ENCODE measurements around the gene ZBTB21. TPM values are rescaled to one million over a fixed set of nuclear protein-coding genes. Genes with fewer than 3 reads are reported as not detected.

The ZBTB21 gene
- total and polyA plus RNA-seq, 5 experiments from 2014 or later = 4.2 to 33.3 (median 6.3) TPM

DNA sequence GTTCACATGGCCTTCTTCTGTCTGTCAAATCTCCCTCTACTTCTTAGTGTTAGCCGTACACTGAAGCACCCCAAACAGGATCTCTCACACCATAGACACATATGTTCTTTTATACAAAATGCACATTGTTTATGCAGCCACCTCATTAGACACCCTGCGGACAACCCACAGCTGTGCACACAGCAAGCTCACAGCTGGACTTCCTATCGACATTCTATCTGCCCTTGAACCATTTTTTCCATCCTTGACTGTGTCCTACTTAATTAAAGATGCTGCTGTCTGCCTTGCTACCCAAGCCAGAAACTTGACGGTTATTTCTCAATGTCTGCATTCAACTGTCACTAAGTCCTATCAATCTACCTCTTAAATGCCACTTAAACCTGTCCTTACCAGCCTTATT, 3.2 kb upstream of the ZBTB21 start:
- Mint-ChIP-seq H3K27me3 (peaks cover 0 to 4% (median 0%) of the 10 kb centered on the region in 5 donors), H3K36me3 (no peaks in the 10 kb centered on the region), H3K4me3 (peak overlapping the region in 3 of 10 donors; percentile 9 to 72 (median 26)), H3K9me3 (peaks cover 0 to 4% (median 0%) of the 10 kb centered on the region in 9 donors), H3K4me1 (peaks cover 13 to 20% (median 16%) of the 10 kb centered on the region in 4 donors), H3K27ac (peak overlapping the region in 6 of 10 donors; percentile 0 to 94 (median 36))
- POLR2A ChIA-PET = interaction anchor here (0.6 to 8.0 kb wide), 3 partner anchors 49 to 114 kb away, joined by 3 to 209 read pairs (median 4); no protein-coding TSS in a partner anchor
- DNase-seq (no peak), ATAC-seq (no peak)

DNA sequence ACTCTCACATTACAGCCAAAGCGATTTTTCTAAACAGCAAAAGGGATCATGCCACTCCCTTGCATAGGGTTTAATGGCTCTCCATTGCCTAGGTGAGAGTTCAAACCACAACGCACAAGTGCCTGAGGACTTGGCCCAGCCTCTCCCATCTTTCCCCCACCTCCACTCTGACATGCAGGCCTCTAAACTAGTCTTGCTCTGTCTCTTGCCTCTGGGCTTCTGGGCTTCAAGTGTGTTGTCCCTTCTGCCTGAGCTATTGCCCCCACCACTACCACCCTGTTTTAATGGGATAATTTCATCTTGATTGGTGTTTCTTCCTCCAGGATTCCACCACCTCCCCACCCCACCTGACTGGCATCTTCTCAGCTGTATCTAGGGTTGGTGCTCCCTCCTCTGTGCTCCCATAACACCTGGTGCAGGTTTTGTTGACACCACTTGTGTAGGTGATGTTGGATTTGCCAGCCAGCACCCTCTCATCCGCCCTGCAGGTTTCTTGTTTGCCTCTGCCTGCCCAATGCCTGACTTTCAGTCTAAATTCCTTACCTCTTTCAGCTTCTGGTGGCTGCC, 2.7 kb upstream of the ZBTB21 start:
- no peak for DNase-seq
- no peak for ATAC-seq
- H3K9me3 Mint-ChIP-seq = peaks cover 0 to 4% (median 0%) of the 10 kb centered on the region in 9 donors
- H3K36me3 Mint-ChIP-seq = peaks cover 0 to under 1% (median 0%) of the 10 kb centered on the region in 3 donors
- peak overlapping the region in 9 of 10 donors; percentile 0 to 97 (median 74) for H3K27ac Mint-ChIP-seq
- peaks cover 0 to 4% (median 0%) of the 10 kb centered on the region in 5 donors for H3K27me3 Mint-ChIP-seq
- peak overlapping the region in 9 of 10 donors; percentile 19 to 81 (median 44) for H3K4me3 Mint-ChIP-seq
- peaks cover 16 to 22% (median 19%) of the 10 kb centered on the region in 4 donors for H3K4me1 Mint-ChIP-seq
- POLR2A ChIA-PET = interaction anchor here (1.1 to 8.0 kb wide), 2 partner anchors 49 to 87 kb away, joined by 4 to 209 read pairs; no protein-coding TSS in a partner anchor

DNA sequence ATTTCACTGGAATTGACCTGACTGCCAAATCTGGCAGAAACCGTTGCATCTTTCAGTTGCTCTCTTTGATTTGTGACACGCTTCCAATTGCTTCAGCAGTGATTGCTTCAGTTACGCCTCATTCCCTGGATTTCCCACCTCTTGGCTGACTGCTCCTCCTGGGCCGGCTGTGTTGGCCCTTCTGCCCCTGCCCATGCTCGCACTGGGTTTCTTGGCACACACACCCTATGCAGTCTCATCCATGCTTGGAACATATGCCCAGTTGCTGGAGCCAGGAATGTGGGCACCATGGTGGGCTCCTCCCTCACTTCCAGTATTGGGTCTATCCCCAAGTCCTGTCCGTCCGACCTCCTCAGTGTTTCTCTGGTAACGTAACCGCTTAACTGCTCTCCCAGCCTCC, 2.2 kb upstream of the ZBTB21 start:
- peaks cover 0 to 4% (median 0%) of the 10 kb centered on the region in 5 donors for H3K27me3 Mint-ChIP-seq

DNA sequence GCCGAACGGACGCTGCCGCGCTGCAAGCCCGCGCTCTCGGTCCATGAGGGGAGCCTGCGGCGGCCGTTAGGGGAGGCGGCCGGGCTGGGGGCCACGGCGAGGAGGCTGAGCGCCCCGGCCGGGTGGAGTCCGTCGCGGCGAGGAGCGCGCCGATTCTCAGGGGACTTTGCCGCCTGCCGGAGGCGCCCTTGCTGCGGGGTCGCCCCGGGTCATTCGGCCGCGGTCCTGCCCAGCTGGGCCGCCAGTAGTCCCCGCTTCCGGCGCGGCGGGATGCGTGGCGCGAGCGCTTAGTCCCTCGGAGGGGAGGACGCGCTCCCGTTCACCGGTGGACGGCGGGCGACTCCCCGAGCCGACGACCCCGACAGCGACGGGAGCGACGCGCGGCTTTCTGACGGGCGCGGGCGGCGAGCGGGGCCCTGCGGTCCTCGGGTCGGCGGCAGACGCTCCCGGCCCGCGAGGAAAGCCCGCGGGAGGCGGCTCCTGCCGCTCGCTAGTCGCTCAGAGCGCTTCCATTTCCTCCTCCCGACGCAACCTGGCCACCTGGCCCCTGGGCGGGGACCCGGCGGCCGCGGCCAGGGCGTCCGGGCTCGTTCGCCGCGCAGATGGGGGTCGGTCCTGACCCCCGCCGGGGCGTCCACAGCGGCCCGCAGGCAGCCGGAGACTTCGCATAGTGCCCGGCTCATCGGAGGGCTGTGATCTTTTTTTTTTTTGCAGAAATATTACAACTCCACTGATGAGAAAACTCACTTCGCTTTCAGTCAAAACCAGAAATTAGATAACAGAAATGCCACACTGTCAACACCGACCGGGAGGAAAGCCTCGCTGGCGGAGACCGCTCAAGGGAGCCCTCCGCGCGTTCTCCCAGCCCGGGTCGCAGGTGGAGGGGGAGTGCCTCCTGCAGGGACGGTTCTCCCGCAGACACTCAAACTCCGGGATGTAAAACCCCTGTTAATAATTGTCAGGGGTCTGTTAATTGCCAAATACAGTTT, 641 bp upstream of the ZBTB21 start:
- DNase-seq = peak; percentile 5 to 68 (median 28)
- peaks cover 0 to 4% (median 0%) of the 10 kb centered on the region in 5 donors for H3K27me3 Mint-ChIP-seq
- H3K9me3 Mint-ChIP-seq = peaks cover 0 to 4% (median 0%) of the 10 kb centered on the region in 9 donors
- peak overlapping the region; percentile 92 to 100 (median 94) for H3K27ac Mint-ChIP-seq
- peaks cover 25 to 35% (median 32%) of the 10 kb centered on the region in 4 donors for H3K4me1 Mint-ChIP-seq
- peak overlapping the region; percentile 81 to 99 (median 92) for H3K4me3 Mint-ChIP-seq
- POLR2A ChIA-PET = interaction anchor here (0.6 to 8.0 kb wide), 15 partner anchors 8 to 392 kb away, joined by 3 to 209 read pairs (median 4); no protein-coding TSS in a partner anchor
- ATAC-seq = peak; percentile 13 to 31
- peaks cover 0 to 12% (median 0%) of the 10 kb centered on the region in 3 donors for H3K36me3 Mint-ChIP-seq

More for the DNA sequence above, 2.2 kb upstream of the ZBTB21 start:
- DNase-seq = no peak
- Mint-ChIP-seq H3K27ac (peak overlapping the region in 9 of 10 donors; percentile 8 to 97 (median 74)), H3K4me3 (peak overlapping the region in 9 of 10 donors; percentile 8 to 93 (median 74)), H3K36me3 (peaks cover 0 to 5% (median 0%) of the 10 kb centered on the region in 3 donors), H3K4me1 (peaks cover 20 to 27% (median 24%) of the 10 kb centered on the region in 4 donors), H3K9me3 (peaks cover 0 to 4% (median 0%) of the 10 kb centered on the region in 9 donors)
- POLR2A ChIA-PET = interaction anchor here (0.9 to 8.0 kb wide), 3 partner anchors 50 to 86 kb away, joined by 4 to 209 read pairs (median 4); no protein-coding TSS in a partner anchor
- no peak for ATAC-seq

DNA sequence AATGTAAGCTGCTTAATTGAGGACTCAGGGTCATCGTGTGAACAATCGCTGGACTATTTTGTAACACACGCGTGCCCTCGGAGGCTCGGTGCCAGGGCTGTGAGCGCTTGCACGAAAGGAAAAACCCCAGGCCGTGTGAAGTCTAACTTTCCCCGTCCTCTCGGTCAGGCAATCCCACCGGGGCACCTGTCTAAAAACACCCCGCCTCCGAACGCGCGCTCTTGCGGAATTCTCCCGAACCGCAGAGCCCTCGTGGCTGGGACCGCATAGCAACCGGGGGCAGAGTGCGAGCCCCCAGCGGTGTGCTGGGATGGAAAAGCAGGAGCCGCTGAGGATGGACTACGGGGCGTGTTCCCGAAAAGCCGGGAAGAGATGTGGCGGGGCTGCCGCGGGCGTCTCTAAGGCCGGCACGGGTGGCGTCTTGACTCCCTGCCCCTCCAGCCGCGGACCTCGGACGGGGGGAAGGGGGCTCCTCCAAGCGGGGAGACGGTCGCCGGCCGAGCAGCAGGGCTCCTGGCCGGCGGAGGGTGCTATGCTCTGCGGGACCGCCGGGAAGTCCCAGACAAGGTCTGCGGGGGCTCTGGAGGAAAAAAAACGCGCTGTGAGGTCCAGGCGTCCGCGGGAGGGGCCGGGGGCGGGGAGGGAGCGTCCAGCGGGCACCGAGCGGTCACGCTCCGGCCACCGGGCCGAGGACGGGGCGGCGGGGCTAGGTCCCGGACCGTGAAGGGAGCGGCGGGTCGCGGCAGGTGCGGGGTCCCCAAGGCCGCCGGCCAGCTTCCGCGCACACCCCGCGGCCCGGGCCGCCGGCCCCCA, 936 bp downstream of the ZBTB21 start:
- Mint-ChIP-seq H3K36me3 (peaks cover 0 to 12% (median 0%) of the 10 kb centered on the region in 3 donors), H3K27ac (peak overlapping the region; percentile 75 to 100 (median 92))
- ATAC-seq = peak; percentile 12 to 31

DNA sequence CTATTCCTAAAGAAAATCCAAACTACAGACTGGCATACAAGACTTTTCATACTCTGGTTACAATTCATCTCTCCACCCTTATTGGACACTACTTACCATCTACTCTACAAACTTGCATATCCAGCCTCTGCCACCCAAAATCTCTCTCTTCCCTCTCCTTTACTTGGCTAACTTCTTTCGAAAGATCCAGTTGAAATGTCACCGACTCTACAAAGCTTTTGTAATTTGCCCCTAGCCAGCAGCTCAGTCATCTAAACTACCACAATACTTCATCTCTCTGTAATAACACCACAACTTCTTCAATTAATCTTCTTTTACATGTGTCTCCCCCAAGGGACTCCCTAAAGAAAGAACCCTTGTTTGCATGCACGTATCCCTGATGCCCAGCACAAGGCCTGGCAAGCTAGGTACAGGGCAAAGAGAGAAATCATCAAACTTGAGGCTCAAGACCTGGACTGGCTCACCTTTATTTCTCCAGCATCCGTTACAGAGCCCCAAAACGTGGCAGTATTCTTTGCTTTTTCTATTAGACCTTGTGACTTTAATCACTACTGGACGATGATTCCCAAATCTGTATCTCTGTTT, 2.7 kb downstream of the ZBTB21 start:
- POLR2A ChIA-PET = interaction anchor here (2.1 to 8.0 kb wide), 2 partner anchors 55 to 100 kb away, joined by 5 to 209 read pairs; no protein-coding TSS in a partner anchor
- peak overlapping the region in 3 of 10 donors; percentile 2 to 7 (median 3) for H3K27ac Mint-ChIP-seq
- peaks cover 0 to 19% (median 0%) of the 10 kb centered on the region in 3 donors for H3K36me3 Mint-ChIP-seq
- peaks cover 29 to 45% (median 44%) of the 10 kb centered on the region in 4 donors for H3K4me1 Mint-ChIP-seq
- ATAC-seq (no peak), DNase-seq (no peak)
- H3K4me3 Mint-ChIP-seq = peak overlapping the region in 5 of 10 donors; percentile 8 to 55 (median 11)
- peaks cover 0 to 4% (median 0%) of the 10 kb centered on the region in 5 donors for H3K27me3 Mint-ChIP-seq
- H3K9me3 Mint-ChIP-seq = peaks cover 0 to 1% (median 0%) of the 10 kb centered on the region in 9 donors

More for the DNA sequence above, 936 bp downstream of the ZBTB21 start:
- Mint-ChIP-seq H3K27me3 (peaks cover 0 to 4% (median 0%) of the 10 kb centered on the region in 5 donors), H3K4me1 (peaks cover 30 to 48% (median 41%) of the 10 kb centered on the region in 4 donors), H3K4me3 (peak overlapping the region; percentile 81 to 99 (median 86)), H3K9me3 (peaks cover 0 to 1% (median 0%) of the 10 kb centered on the region in 9 donors)
- peak in 9 of 10 donors; percentile 27 to 79 (median 37) for DNase-seq
- POLR2A ChIA-PET = interaction anchor here (0.6 to 8.0 kb wide), 16 partner anchors 43 to 883 kb away, joined by 3 to 209 read pairs (median 4); partner anchors contain the start of gene NDUFV3

DNA sequence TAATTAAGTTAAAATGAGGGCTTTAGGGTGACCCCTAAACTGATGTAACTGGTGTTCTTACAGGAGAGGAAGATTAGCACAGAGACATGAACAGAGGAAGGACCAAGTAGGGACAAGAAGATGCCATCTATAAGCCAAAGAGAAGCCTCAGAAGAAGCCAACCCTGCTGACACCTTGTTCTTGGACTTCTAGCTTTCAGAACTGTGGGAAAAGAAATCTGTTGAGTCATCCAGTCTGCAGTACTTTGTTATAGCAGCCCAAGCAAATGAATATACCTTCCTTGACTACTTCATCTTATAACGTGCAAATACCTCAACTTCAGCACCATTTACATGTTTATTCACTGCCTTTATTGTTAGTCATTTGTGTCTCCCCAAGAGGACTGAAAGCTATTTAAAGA, 3.4 kb downstream of the ZBTB21 start:
- Mint-ChIP-seq H3K36me3 (peaks cover 0 to 25% (median 4%) of the 10 kb centered on the region in 3 donors), H3K9me3 (peaks cover 0 to 1% (median 0%) of the 10 kb centered on the region in 9 donors), H3K27me3 (peaks cover 0 to 4% (median 0%) of the 10 kb centered on the region in 5 donors), H3K4me1 (peaks cover 30 to 48% (median 44%) of the 10 kb centered on the region in 4 donors), H3K4me3 (no peak overlapping the region), H3K27ac (no peak overlapping the region)
- no peak for DNase-seq
- POLR2A ChIA-PET = interaction anchor here (2.1 to 8.0 kb wide), 2 partner anchors 55 to 101 kb away, joined by 5 to 209 read pairs; no protein-coding TSS in a partner anchor
- no peak for ATAC-seq

DNA sequence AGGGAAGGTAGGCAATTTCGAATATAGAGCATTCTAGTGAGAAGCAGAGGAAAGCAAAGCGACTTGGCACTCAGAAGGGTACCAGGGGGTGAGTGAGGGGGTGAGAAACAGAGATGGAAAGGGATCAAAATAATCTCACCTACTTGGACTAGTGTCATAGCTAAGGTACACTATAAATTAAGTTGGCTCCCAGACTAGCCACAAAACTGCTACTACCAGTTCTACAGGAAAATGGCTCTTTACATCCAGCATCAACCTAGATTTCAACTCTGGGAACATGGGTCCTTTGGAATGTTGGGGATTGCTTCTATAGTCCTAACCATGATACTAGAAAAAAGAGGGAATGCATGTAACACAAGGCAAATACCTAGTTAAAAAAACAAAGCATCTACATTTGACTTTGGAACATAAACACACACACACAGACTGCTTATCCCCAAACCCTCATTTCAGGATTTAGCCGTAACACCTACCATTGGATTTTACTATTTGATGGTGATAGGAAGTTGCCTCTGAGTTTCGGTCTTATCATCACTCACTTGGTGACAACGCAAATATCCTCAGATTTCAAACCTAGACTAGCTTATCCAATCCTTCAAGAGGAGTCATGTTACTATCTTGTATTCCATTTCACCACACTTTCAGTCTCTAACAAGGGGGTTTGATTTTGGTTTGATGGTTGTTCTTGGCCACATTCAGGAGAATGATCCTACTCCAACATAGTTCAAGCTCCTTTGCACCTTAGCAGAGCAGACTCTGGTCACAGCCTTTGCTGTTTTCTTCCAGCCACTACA, 5.6 kb downstream of the ZBTB21 start:
- POLR2A ChIA-PET = interaction anchor here (1.5 kb wide), 1 partner anchor 59 kb away, joined by 4 read pairs; no protein-coding TSS in a partner anchor
- Mint-ChIP-seq H3K4me3 (no peak overlapping the region), H3K9me3 (no peaks in the 10 kb centered on the region), H3K27ac (peak overlapping the region in 3 of 10 donors; percentile 19 to 56 (median 55)), H3K27me3 (no peaks in the 10 kb centered on the region), H3K4me1 (peaks cover 35 to 56% (median 39%) of the 10 kb centered on the region in 4 donors), H3K36me3 (peaks cover 0 to 42% (median 15%) of the 10 kb centered on the region in 3 donors)
- DNase-seq = no peak
- ATAC-seq = no peak

DNA sequence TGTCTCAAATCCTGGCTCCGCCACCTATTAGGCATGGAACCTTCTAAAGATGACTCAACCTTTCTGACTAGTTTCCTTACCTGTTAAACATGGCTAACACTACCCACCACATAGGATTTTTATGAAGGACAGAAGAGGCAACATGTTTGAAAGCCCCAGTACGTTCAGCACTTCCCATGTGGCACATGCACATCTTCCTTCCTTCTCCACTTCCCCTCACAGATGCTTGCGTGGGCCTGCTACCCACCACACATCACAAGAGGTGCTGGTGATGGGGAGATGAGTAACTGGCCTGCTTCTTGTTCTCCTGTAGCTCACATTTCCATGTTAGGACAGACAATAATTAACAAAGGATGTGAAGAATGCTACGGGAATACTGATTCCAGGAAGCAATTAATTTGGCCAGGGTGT, 7.1 kb downstream of the ZBTB21 start:
- Mint-ChIP-seq H3K36me3 (peaks cover 0 to 51% (median 18%) of the 10 kb centered on the region in 3 donors), H3K27ac (peak overlapping the region in 1 of 10 donors; percentile 17), H3K27me3 (no peaks in the 10 kb centered on the region), H3K4me3 (no peak overlapping the region), H3K4me1 (peaks cover 31 to 51% (median 36%) of the 10 kb centered on the region in 4 donors), H3K9me3 (no peaks in the 10 kb centered on the region)
- DNase-seq = no peak
- no peak for ATAC-seq
- POLR2A ChIA-PET = no interaction called here

DNA sequence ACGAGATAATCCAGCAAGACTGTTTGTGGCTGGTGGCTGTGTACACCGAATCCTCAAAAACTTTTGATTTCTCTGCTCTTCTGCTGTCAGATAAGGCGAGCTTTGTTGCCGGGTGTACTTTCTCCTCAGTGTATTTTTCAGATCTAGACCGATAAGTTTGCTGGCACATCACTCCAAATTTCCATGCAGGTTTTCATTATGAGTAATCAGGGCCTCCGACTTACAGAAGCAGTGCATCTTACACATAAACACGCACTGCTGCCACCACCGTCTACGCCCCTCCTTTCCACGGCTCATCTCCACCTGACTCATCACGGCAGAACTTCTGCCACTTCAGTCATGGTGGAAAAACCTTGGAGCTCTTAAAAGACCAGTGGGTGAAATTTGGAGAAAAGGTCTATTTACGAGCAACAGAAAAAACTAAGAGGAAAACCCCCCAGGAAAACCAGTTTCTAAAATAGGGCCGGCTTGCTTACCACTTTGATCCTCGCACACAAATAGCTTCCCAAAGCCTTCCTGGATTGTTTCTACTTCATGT, 7.7 kb downstream of the ZBTB21 start:
- Mint-ChIP-seq H3K4me1 (peaks cover 26 to 45% (median 31%) of the 10 kb centered on the region in 4 donors), H3K36me3 (peaks cover 0 to 52% (median 22%) of the 10 kb centered on the region in 3 donors), H3K27ac (peak overlapping the region in 2 of 10 donors; percentile 17 to 71), H3K9me3 (no peaks in the 10 kb centered on the region), H3K27me3 (no peaks in the 10 kb centered on the region), H3K4me3 (peak overlapping the region in 3 of 10 donors; percentile 13 to 74 (median 34))
- POLR2A ChIA-PET = no interaction called here
- peak in 1 of 2 donors; percentile 30 for ATAC-seq
- no peak for DNase-seq
